Measurements from ENCODE around the gene MMGT1. TPM values are rescaled to one million over a fixed set of nuclear protein-coding genes. Genes with fewer than 3 reads are reported as not detected.
A peak's percentile ranks its signal among the peaks of the same experiment; 100 is the strongest.

The MMGT1 gene
- total RNA-seq, 1 experiment from 2014 or later: 22.6 TPM

DNA sequence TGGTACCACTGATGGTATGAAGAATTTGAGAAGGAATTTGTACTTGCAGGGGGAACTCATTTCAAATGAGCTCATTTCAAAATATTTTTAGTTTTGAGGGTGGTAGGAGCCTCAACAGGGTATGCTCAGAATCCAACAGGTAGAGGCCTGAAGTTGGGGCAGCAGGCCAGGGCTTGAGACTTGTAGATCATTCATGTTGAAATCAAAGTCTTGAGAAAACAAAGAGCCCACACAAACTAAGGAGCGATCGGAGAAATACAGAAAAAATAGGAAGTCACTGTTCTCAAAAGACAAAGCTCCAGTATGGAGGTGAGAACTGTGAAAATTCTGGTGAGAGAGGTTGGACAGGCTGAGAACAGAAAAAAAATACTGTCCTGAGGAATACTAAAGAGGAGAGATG is 10.5 kb upstream of the MMGT1 start:
- Mint-ChIP-seq H3K9me3 (peaks cover 64 to 67% of the 10 kb centered on the region in 2 experiments), H3K27ac (peak overlapping the region in 1 of 3 experiments; percentile 26; a peak in 2 of 7 replicates), H3K27me3 (ENCODE audit: low read depth) (peaks cover 7% of the 10 kb centered on the region), H3K4me1 (peaks cover 15 to 17% of the 10 kb centered on the region in 2 experiments), H3K4me3 (peak overlapping the region; percentile 78 to 83), H3K36me3 (ENCODE audit: insufficient read depth in 1 of 3, low read depth in 3 of 3) (no peaks in the 10 kb centered on the region; a peak in 2 of 7 replicates)
- Histone ChIP-seq H3K9me3 (ENCODE audit: control insufficient read depth, low read depth, low read length) (peaks cover 47% of the 10 kb centered on the region), H3K79me2 (ENCODE audit: insufficient read depth, low read length) (0 out of 2 replicates have a peak, but pooled peaks cover 2% of the 10 kb centered on the region), H4K8ac (replicated peaks; ENCODE audit: insufficient read length, low read depth, low read length) (no peak overlapping the region), H3K27me3 (ENCODE audit: insufficient read depth, low read length) (no peaks in the 10 kb centered on the region), H3K79me1 (ENCODE audit: insufficient read depth, low read depth, low read length, poor library complexity, severe bottlenecking) (no peaks in the 10 kb centered on the region), H3K4me1 (ENCODE audit: insufficient read depth, low read length) (no peaks in the 10 kb centered on the region), H2AK5ac (ENCODE audit: insufficient read length, low read length) (no peak overlapping the region), H2BK5ac (ENCODE audit: insufficient read length, low read length) (no peak overlapping the region), H3K27ac (ENCODE audit: insufficient read length, low read depth, low read length) (no peak overlapping the region), H4K20me1 (ENCODE audit: control insufficient read depth, insufficient read depth, insufficient read length) (no peaks in the 10 kb centered on the region), H2AFZ (ENCODE audit: low read length) (no peak overlapping the region), H3K18ac (ENCODE audit: insufficient read length, low read depth, low read length) (no peak overlapping the region), H3K23me2 (ENCODE audit: insufficient read length, low read depth, low read length, poor library complexity, severe bottlenecking) (no peaks in the 10 kb centered on the region), H3K23ac (ENCODE audit: insufficient read length, low read depth, low read length) (no peak overlapping the region), H4K91ac (ENCODE audit: insufficient read length, low read depth, low read length) (no peak overlapping the region), H4K5ac (ENCODE audit: insufficient read length, low read depth, low read length) (no peak overlapping the region), H3T11ph (ENCODE audit: low read length) (no peak overlapping the region), H2BK12ac (ENCODE audit: insufficient read length, low read depth, low read length) (no peak overlapping the region), H2BK20ac (ENCODE audit: low read depth, low read length, poor library complexity, severe bottlenecking) (no peak overlapping the region), H3K9ac (ENCODE audit: extremely low read depth, insufficient read length, low read length) (no peak overlapping the region), H3K14ac (ENCODE audit: insufficient read depth, low read length) (no peak overlapping the region), H3K4me2 (ENCODE audit: insufficient read depth, insufficient read length, low read length) (peak overlapping the region; percentile 52), H2BK15ac (ENCODE audit: low read depth, low read length) (no peak overlapping the region), H2BK120ac (ENCODE audit: low read depth, low read length, poor library complexity, severe bottlenecking) (no peak overlapping the region), H3K4ac (ENCODE audit: low read depth, low read length) (no peak overlapping the region), H3K56ac (ENCODE audit: insufficient read length, low read depth, low read length) (no peak overlapping the region)
- no peak for DNase-seq
- TF ChIP-seq, protein P1, sequence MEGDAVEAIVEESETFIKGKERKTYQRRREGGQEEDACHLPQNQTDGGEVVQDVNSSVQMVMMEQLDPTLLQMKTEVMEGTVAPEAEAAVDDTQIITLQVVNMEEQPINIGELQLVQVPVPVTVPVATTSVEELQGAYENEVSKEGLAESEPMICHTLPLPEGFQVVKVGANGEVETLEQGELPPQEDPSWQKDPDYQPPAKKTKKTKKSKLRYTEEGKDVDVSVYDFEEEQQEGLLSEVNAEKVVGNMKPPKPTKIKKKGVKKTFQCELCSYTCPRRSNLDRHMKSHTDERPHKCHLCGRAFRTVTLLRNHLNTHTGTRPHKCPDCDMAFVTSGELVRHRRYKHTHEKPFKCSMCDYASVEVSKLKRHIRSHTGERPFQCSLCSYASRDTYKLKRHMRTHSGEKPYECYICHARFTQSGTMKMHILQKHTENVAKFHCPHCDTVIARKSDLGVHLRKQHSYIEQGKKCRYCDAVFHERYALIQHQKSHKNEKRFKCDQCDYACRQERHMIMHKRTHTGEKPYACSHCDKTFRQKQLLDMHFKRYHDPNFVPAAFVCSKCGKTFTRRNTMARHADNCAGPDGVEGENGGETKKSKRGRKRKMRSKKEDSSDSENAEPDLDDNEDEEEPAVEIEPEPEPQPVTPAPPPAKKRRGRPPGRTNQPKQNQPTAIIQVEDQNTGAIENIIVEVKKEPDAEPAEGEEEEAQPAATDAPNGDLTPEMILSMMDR (conservative IDR thresholded peaks at IDR 0.05): no peak
- no CpG with 5 or more reads among the region's 2 CpGs for WGBS (ENCODE audit: extremely low coverage, insufficient read length, low lambda C conversion rate)

Data from H9 (cell line).